ENCODE results near the gene PDZD2.

DNA sequence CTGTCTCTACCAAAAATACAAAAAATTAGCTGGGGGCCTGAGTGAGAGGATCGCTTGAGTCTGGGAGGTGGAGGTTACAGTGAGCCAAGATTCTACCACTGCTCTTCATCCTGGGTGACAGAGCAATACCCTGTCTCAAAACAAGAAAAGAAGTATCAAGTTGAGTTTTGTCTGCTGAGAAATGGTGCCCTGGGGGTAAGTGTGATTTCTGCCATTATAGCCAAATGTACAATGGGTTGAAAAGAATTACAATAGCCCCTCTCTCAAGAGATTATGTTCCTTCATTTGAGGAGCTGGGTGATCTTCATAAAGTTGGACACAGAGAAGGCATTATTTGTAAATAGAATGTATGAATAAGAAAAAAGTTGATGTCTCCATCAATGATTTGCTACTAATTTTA is 345.8 kb downstream of the PDZD2 start:
- no peak for TF ChIP-seq EP300 (IDR thresholded peaks at IDR 0.05)
- TF ChIP-seq, protein P1, sequence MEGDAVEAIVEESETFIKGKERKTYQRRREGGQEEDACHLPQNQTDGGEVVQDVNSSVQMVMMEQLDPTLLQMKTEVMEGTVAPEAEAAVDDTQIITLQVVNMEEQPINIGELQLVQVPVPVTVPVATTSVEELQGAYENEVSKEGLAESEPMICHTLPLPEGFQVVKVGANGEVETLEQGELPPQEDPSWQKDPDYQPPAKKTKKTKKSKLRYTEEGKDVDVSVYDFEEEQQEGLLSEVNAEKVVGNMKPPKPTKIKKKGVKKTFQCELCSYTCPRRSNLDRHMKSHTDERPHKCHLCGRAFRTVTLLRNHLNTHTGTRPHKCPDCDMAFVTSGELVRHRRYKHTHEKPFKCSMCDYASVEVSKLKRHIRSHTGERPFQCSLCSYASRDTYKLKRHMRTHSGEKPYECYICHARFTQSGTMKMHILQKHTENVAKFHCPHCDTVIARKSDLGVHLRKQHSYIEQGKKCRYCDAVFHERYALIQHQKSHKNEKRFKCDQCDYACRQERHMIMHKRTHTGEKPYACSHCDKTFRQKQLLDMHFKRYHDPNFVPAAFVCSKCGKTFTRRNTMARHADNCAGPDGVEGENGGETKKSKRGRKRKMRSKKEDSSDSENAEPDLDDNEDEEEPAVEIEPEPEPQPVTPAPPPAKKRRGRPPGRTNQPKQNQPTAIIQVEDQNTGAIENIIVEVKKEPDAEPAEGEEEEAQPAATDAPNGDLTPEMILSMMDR (IDR thresholded peaks at IDR 0.05): no peak

Data from esophagus muscularis mucosa (tissue), 3 donors.